Tibial nerve (tissue), 3 donors: ENCODE data around the gene ACVR1.

Experiments
- CTCF ChIP-seq, 5 experiments: fragments of 200-600 bp in 3 of 5; fragments of 450-650 bp in 2 of 5; sonication (generic) in 3 of 5; IDR thresholded peaks; one replicate each; pipeline ENCODE4 v1.5.1; 2016 to 2019; ENCODE audit warnings: antibody characterized with exemption in 5 of 5, mild to moderate bottlenecking in 3 of 5, moderate library complexity in 2 of 5
- POLR2A ChIP-seq, 2 donors: fragments of 450-650 bp; IDR thresholded peaks; one replicate each; pipeline ENCODE4 v1.6.1; 2017; ENCODE audit warnings: antibody characterized with exemption in 2 of 2, mild to moderate bottlenecking in 2 of 2, moderate library complexity in 2 of 2

DNA sequence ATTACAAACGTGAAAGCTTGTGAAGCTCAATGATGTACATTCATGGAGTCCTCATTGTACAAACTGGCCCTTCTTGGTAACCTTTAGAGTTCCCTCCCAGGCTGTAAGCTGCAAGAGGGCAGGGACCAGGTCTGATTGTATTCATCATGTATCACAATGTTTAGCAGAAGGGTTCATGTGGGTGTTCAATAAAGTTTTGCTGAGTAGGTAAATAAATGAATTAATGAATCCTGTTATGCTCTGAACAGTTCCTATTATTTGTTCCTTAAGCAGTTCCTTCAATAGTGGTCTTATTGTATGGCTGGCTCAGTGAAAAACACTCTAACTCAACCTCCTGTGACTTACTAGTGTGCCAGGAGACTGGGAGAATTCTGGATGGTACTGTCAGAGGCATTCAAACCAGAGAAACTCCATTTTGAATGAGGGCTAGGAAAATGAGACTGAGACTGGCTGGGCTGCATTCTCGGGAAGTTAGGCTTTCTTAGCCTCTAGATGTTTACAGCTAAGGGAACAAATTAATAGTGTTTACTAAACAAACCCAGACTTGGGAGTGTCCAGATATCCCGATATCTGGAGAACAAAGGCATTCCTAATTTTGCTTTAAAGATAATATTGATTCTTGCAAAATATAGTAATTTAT is 1.8 kb upstream of the ACVR1 start:
- TF ChIP-seq CTCF (IDR thresholded peaks at IDR 0.05): no peak
- TF ChIP-seq POLR2A (IDR thresholded peaks at IDR 0.05): no peak
